GM21528 (cell line): ENCODE results near the gene NCAPD2.
"Not testable (repeated sequence)": the region's sequence is repeated elsewhere in the genome, so short reads cannot be mapped to it uniquely, and the experiment has no call there.

Experiments
- ATAC-seq: cut with Tn5 transposase; IDR thresholded peaks from one replicate; pipeline ENCODE4 v1.9.1; 2021; ENCODE audit warnings: mild to moderate bottlenecking, moderate library complexity; ENCODE audit not compliant: unreplicated experiment, low FRiP score

NCAPD2 gene

DNA sequence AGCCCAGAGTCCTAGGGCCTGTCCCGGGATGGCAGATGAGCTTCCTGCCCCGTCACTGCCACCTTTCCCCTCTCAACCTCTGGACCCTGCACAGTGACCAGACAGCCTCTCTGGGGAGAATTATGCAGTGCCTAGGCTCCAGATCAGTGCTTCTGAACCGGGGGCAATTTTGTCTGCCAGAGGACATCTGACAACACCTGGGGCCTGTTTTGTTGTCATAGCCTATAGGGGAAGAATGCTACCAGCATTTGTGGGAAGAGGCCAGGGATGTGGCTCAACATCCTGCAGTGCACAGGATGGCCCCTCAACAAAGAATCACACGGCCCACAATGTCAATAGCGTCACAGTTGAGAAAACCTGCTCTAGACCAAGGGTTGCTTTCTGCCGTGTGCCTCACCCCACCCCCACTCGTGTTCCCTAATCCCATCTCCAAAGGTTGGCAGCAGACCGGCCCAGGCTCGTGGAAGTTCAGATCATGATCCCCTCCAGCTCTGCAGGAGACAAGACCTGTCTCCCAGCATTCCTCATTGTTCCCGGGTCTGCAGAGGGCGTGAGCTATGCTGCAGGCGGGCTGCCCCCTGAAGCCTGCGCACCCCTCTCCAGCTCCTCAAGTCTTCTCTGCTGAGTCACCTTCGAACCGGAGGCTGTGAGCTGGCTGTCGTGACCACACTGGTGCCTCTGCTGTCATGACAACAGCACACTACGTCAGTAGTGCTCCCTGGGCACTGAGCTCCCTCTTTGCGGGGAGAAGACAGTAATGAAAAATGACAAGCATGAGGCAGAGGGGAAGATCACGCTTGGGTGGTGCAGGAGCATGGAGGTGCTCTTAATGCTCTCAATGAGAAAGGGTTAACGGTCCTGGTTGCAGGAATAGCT is 38.4 kb downstream of the NCAPD2 start:
- ATAC-seq: no peak

DNA sequence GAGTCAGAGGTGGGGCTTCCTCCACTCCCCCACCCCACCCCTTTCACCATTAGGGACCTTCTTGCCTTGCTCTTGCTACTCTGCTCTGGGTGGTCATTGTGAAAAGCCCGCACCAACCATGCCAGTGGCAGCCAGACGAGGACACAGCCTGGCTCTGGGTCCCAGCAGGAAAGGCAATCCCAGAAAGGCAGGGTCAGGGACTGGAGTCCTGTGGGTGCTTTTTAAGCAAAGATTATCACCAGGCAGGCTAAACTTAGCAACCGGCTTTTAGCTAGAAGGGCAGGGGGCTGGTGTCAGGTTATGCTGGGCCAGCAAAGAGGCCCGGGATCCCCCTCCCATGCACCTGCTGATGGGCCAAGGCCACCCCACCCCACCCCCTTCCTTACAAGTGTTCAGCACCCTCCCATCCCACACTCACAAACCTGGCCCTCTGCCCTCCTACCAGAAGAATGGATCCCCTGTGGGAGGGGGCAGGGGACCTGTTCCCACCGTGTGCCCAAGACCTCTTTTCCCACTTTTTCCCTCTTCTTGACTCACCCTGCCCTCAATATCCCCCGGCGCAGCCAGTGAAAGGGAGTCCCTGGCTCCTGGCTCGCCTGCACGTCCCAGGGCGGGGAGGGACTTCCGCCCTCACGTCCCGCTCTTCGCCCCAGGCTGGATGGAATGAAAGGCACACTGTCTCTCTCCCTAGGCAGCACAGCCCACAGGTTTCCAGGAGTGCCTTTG is 39.2 kb downstream of the NCAPD2 start:
- peak; percentile 16 for ATAC-seq

DNA sequence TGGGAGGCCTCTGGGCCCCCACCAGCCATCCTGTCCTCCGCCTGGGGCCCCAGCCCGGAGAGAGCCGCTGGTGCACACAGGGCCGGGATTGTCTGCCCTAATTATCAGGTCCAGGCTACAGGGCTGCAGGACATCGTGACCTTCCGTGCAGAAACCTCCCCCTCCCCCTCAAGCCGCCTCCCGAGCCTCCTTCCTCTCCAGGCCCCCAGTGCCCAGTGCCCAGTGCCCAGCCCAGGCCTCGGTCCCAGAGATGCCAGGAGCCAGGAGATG is 39.7 kb downstream of the NCAPD2 start:
- peak; percentile 22 for ATAC-seq

DNA sequence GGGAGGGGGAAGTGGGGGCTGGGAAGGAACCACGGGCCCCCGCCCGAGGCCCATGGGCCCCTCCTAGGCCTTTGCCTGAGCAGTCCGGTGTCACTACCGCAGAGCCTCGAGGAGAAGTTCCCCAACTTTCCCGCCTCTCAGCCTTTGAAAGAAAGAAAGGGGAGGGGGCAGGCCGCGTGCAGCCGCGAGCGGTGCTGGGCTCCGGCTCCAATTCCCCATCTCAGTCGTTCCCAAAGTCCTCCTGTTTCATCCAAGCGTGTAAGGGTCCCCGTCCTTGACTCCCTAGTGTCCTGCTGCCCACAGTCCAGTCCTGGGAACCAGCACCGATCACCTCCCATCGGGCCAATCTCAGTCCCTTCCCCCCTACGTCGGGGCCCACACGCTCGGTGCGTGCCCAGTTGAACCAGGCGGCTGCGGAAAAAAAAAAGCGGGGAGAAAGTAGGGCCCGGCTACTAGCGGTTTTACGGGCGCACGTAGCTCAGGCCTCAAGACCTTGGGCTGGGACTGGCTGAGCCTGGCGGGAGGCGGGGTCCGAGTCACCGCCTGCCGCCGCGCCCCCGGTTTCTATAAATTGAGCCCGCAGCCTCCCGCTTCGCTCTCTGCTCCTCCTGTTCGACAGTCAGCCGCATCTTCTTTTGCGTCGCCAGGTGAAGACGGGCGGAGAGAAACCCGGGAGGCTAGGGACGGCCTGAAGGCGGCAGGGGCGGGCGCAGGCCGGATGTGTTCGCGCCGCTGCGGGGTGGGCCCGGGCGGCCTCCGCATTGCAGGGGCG is 40.2 kb downstream of the NCAPD2 start, which contains the start of gene GAPDH:
TSS of gene GAPDH (plus strand) at position 595 of the 772 bp plus-strand sequence. CDS start 316 bp downstream, outside the sequence.
- peak; percentile 62 for ATAC-seq

DNA sequence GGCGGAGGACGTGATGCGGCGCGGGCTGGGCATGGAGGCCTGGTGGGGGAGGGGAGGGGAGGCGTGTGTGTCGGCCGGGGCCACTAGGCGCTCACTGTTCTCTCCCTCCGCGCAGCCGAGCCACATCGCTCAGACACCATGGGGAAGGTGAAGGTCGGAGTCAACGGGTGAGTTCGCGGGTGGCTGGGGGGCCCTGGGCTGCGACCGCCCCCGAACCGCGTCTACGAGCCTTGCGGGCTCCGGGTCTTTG is 40.7 kb downstream of the NCAPD2 start:
- no peak for ATAC-seq

DNA sequence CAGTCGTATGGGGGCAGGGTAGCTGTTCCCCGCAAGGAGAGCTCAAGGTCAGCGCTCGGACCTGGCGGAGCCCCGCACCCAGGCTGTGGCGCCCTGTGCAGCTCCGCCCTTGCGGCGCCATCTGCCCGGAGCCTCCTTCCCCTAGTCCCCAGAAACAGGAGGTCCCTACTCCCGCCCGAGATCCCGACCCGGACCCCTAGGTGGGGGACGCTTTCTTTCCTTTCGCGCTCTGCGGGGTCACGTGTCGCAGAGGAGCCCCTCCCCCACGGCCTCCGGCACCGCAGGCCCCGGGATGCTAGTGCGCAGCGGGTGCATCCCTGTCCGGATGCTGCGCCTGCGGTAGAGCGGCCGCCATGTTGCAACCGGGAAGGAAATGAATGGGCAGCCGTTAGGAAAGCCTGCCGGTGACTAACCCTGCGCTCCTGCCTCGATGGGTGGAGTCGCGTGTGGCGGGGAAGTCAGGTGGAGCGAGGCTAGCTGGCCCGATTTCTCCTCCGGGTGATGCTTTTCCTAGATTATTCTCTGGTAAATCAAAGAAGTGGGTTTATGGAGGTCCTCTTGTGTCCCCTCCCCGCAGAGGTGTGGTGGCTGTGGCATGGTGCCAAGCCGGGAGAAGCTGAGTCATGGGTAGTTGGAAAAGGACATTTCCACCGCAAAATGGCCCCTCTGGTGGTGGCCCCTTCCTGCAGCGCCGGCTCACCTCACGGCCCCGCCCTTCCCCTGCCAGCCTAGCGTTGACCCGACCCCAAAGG is 41.2 kb downstream of the NCAPD2 start:
- ATAC-seq: peak; percentile 10

DNA sequence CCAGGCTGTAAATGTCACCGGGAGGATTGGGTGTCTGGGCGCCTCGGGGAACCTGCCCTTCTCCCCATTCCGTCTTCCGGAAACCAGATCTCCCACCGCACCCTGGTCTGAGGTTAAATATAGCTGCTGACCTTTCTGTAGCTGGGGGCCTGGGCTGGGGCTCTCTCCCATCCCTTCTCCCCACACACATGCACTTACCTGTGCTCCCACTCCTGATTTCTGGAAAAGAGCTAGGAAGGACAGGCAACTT is 41.7 kb downstream of the NCAPD2 start:
- no peak for ATAC-seq

DNA sequence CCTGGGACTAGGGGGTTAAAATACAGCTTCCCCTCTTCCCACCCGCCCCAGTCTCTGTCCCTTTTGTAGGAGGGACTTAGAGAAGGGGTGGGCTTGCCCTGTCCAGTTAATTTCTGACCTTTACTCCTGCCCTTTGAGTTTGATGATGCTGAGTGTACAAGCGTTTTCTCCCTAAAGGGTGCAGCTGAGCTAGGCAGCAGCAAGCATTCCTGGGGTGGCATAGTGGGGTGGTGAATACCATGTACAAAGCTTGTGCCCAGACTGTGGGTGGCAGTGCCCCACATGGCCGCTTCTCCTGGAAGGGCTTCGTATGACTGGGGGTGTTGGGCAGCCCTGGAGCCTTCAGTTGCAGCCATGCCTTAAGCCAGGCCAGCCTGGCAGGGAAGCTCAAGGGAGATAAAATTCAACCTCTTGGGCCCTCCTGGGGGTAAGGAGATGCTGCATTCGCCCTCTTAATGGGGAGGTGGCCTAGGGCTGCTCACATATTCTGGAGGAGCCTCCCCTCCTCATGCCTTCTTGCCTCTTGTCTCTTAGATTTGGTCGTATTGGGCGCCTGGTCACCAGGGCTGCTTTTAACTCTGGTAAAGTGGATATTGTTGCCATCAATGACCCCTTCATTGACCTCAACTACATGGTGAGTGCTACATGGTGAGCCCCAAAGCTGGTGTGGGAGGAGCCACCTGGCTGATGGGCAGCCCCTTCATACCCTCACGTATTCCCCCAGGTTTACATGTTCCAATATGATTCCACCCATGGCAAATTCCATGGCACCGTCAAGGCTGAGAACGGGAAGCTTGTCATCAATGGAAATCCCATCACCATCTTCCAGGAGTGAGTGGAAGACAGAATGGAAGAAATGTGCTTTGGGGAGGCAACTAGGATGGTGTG is 42.3 kb downstream of the NCAPD2 start:
- no peak for ATAC-seq

DNA sequence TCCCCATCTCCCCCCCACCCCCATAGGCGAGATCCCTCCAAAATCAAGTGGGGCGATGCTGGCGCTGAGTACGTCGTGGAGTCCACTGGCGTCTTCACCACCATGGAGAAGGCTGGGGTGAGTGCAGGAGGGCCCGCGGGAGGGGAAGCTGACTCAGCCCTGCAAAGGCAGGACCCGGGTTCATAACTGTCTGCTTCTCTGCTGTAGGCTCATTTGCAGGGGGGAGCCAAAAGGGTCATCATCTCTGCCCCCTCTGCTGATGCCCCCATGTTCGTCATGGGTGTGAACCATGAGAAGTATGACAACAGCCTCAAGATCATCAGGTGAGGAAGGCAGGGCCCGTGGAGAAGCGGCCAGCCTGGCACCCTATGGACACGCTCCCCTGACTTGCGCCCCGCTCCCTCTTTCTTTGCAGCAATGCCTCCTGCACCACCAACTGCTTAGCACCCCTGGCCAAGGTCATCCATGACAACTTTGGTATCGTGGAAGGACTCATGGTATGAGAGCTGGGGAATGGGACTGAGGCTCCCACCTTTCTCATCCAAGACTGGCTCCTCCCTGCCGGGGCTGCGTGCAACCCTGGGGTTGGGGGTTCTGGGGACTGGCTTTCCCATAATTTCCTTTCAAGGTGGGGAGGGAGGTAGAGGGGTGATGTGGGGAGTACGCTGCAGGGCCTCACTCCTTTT is 43.1 kb downstream of the NCAPD2 start:
- no peak for ATAC-seq

DNA sequence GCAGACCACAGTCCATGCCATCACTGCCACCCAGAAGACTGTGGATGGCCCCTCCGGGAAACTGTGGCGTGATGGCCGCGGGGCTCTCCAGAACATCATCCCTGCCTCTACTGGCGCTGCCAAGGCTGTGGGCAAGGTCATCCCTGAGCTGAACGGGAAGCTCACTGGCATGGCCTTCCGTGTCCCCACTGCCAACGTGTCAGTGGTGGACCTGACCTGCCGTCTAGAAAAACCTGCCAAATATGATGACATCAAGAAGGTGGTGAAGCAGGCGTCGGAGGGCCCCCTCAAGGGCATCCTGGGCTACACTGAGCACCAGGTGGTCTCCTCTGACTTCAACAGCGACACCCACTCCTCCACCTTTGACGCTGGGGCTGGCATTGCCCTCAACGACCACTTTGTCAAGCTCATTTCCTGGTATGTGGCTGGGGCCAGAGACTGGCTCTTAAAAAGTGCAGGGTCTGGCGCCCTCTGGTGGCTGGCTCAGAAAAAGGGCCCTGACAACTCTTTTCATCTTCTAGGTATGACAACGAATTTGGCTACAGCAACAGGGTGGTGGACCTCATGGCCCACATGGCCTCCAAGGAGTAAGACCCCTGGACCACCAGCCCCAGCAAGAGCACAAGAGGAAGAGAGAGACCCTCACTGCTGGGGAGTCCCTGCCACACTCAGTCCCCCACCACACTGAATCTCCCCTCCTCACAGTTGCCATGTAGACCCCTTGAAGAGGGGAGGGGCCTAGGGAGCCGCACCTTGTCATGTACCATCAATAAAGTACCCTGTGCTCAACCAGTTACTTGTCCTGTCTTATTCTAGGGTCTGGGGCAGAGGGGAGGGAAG is 43.9 kb downstream of the NCAPD2 start:
- ATAC-seq: not testable (repeated sequence)

DNA sequence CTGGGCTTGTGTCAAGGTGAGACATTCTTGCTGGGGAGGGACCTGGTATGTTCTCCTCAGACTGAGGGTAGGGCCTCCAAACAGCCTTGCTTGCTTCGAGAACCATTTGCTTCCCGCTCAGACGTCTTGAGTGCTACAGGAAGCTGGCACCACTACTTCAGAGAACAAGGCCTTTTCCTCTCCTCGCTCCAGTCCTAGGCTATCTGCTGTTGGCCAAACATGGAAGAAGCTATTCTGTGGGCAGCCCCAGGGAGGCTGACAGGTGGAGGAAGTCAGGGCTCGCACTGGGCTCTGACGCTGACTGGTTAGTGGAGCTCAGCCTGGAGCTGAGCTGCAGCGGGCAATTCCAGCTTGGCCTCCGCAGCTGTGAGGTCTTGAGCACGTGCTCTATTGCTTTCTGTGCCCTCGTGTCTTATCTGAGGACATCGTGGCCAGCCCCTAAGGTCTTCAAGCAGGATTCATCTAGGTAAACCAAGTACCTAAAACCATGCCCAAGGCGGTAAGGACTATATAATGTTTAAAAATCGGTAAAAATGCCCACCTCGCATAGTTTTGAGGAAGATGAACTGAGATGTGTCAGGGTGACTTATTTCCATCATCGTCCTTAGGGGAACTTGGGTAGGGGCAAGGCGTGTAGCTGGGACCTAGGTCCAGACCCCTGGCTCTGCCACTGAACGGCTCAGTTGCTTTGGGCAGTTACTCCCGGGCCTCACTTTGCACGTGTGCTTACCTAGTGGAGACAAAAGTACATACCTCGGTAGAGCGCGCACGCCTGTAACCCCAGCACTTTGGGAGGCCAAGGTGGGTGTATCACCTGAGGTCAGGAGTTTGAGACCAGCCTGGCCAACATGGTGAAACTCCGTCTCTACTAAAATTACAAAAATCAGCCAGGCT is 44.8 kb downstream of the NCAPD2 start:
- ATAC-seq: no peak

DNA sequence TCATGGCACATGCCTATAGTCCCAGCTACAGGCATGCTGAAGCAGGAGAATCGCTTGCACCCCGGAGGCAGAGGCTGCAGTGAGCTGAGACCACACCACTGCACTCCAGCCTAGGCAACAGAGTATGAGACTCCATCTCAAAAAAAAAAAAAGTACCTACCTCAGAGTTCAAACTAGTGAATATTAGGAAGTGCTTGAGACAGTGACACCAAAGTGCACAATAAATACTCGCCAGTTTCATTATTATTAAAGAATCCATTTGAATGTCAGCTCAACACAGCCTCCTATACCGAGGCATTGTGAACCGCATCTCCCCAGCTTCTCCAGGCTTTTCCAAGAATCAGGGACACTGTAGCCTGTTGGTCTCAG is 45.4 kb downstream of the NCAPD2 start:
- ATAC-seq: no peak

DNA sequence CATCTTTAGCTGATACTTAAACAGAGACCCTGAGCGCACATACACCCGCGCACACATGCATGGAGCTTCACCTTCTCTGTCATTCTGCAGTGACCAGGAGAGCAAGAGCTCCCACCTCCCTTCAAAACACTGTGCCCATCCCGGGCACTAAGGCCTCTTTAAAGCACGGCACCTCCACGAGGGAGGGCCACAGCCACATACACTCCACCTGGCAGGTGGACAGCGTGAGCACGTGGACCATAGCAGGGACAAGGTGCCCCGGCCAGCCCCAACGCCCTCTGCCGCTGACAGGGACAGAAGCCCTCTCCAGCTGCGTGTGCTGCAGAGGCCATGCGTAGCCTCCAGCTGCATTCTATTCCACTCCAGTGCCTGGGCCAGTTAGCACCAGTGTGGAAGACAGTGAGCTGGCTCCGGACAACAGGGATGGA is 45.8 kb downstream of the NCAPD2 start:
- ATAC-seq: no peak

DNA sequence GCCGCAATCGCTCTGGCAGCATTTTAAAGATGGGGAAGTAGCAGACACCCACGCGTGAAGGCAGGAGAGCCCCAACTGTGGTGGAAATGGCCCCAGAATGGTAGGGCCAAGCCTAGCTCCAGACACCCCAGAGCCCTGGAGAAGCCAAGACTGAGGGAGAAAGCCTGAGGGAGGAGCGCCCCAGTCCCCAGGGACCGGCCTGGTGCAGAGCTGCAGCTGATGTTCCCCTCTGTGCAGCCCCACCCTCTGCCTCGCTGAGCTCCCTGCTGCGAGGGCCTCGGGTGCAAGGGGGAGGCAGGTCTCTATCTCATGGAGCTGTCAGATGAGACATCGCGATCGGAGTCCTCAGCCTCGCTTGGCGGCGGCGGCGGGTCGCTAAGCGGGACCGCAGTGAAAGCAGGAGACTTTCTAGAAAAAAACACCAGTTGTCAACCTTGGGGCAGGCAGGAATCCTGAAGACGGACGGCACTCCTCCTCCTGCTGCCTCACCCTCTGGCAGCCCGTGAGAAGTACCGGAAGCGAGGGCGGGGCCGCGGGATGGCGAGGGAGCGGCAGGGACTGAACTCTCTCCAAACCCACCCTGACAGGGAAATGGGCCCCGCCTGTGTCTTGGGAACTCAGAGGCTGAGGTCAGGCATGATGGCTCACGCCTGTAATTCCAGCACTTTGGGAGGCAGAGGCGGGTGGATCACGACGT is 46.4 kb downstream of the NCAPD2 start:
- ATAC-seq: no peak

DNA sequence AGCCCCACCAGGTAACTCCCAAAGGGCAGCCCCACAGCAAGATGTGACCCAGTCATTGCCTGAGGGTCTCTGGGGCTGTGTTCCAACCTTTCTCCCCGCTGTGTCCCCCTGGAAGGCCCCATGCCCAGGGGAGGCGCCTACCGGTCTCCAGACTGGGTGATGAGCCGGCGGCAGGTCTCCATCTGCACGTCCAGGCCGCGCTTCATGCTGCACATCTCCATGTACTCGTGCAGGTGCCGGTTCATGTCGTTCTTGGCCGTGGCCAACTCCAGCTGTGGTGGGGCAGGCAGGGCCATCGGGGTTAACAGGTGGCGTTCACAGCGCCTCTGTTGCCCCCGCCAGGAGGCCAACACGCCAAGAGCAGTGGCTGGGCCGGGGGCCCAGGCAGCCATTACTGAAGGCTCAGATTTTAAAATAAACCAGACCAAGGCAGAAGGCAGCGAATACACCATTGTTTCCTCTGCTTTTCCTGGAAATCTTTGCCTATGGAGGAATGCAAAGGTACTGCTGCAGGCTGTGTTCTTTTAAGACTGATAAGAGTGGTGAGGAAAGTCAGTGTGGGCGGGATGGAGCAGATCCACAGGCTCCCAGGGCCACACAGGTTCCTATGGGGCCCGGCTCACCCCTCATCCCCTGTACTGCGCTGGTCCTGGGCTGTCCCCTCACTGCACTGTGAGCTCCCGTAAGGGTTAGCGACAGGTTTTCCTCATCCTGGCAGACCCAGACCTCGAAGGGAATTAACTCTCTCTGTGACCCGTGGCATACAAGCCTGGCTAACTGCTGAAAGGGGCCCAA is 47.7 kb downstream of the NCAPD2 start:
- no peak for ATAC-seq
